BE2C (cell line): ENCODE results near the gene RAP1B.

Source experiments
- DNase-seq: peaks from one replicate; pipeline ENCODE4 v3.0.0-alpha.2; 2020
- H3K27me3 ChIP-seq: fragments of 250-450 bp; sonication (Bioruptor Pico); 2 replicates; pipeline ENCODE4 v1.5.1; 2020; ENCODE audit warnings: mild to moderate bottlenecking
- H3K36me3 ChIP-seq: fragments of 250-450 bp; sonication (Bioruptor Pico); 2 replicates; pipeline ENCODE4 v1.5.1; 2020; ENCODE audit warnings: mild to moderate bottlenecking
- H3K4me1 ChIP-seq: fragments of 250-450 bp; sonication (Bioruptor Pico); 2 replicates; pipeline ENCODE4 v1.5.1; 2020
- H3K4me3 ChIP-seq: 2 replicates; pipeline ENCODE4 v1.5.1; 2011; ENCODE audit warnings: low read depth, low read length
- H3K9me3 ChIP-seq: fragments of 250-450 bp; sonication (Bioruptor Pico); 2 replicates; pipeline ENCODE4 v1.5.1; 2020
- CTCF ChIP-seq: IDR thresholded peaks from 2 replicates; pipeline ENCODE4 v1.5.1; 2012; ENCODE audit warnings: mild to moderate bottlenecking, low read depth, low read length

The RAP1B gene

GRCh38 chr12:68585966-68586365, 24.7 kb upstream of the RAP1B start:
- Histone ChIP-seq H3K27me3 (no peaks in the 10 kb centered on the region), H3K9me3 (no peaks in the 10 kb centered on the region), H3K4me1 (no peaks in the 10 kb centered on the region), H3K4me3 (no peak overlapping the region), H3K36me3 (no peaks in the 10 kb centered on the region)
- TF ChIP-seq CTCF = no peak
- DNase-seq = no peak

- no peak for DNase-seq
- H3K4me3 ChIP-seq = no peak overlapping the region
Measured at GRCh38 chr12:68587448-68587873, 23.2 kb upstream of the RAP1B start.

GRCh38 chr12:68589194-68589593, 21.5 kb upstream of the RAP1B start:
- no peaks in the 10 kb centered on the region for H3K4me1 ChIP-seq
- H3K36me3 ChIP-seq = no peaks in the 10 kb centered on the region
- H3K27me3 ChIP-seq = no peaks in the 10 kb centered on the region
- no peaks in the 10 kb centered on the region for H3K9me3 ChIP-seq
- H3K4me3 ChIP-seq = no peak overlapping the region
- TF ChIP-seq CTCF = no peak
- DNase-seq = no peak

More at GRCh38 chr12:68587448-68587873, 23.2 kb upstream of the RAP1B start:
- Histone ChIP-seq H3K4me1 (no peaks in the 10 kb centered on the region), H3K27me3 (no peaks in the 10 kb centered on the region), H3K9me3 (no peaks in the 10 kb centered on the region), H3K36me3 (no peaks in the 10 kb centered on the region)
- no peak for TF ChIP-seq CTCF

- Histone ChIP-seq H3K27me3 (no peaks in the 10 kb centered on the region; the same call in 1 of the 2 replicates), H3K4me1 (no peaks in the 10 kb centered on the region), H3K36me3 (no peaks in the 10 kb centered on the region), H3K4me3 (no peak overlapping the region), H3K9me3 (no peaks in the 10 kb centered on the region)
- no peak for DNase-seq
- TF ChIP-seq CTCF = no peak
Measured at GRCh38 chr12:68591734-68592418, 18.8 kb upstream of the RAP1B start.

- no peak for TF ChIP-seq CTCF
- Histone ChIP-seq H3K4me1 (no peaks in the 10 kb centered on the region), H3K36me3 (no peaks in the 10 kb centered on the region), H3K9me3 (no peaks in the 10 kb centered on the region), H3K4me3 (no peak overlapping the region), H3K27me3 (no peaks in the 10 kb centered on the region; the same call in 1 of the 2 replicates)
- DNase-seq = no peak
Measured at GRCh38 chr12:68595241-68595640, 15.5 kb upstream of the RAP1B start.

- Histone ChIP-seq H3K9me3 (no peaks in the 10 kb centered on the region), H3K4me3 (no peak overlapping the region), H3K4me1 (no peaks in the 10 kb centered on the region), H3K36me3 (no peaks in the 10 kb centered on the region), H3K27me3 (0 out of 2 replicates have a peak, but pooled peaks cover 4% of the 10 kb centered on the region)
- DNase-seq = no peak
- TF ChIP-seq CTCF = no peak
Measured at GRCh38 chr12:68601767-68602166, 8.9 kb upstream of the RAP1B start.
